Suprapubic skin (tissue), 3 donors: Measurements from ENCODE around the gene CNR2.

Source experiments
- EP300 ChIP-seq: sonication (generic); formaldehyde crosslinking; IDR thresholded peaks from one replicate; pipeline ENCODE4 v1.6.1; 2017; ENCODE audit warnings: antibody characterized with exemption
- POLR2A ChIP-seq, 2 donors: fragments of 450-650 bp; IDR thresholded peaks; one replicate each; pipeline ENCODE4 v1.6.1; 2017; ENCODE audit warnings: antibody characterized with exemption in 2 of 2, mild to moderate bottlenecking in 2 of 2, moderate library complexity in 2 of 2
- TF ChIP-seq, protein P1 (sequence below), 2 donors: fragments of 200-600 bp in 1 of 2; fragments of 450-650 bp in 1 of 2; sonication (generic) in 1 of 2; IDR thresholded peaks; one replicate each; pipeline ENCODE4 v1.5.1; 2016 to 2019; ENCODE audit warnings: antibody characterized with exemption in 2 of 2, mild to moderate bottlenecking in 1 of 2, moderate library complexity in 1 of 2

DNA sequence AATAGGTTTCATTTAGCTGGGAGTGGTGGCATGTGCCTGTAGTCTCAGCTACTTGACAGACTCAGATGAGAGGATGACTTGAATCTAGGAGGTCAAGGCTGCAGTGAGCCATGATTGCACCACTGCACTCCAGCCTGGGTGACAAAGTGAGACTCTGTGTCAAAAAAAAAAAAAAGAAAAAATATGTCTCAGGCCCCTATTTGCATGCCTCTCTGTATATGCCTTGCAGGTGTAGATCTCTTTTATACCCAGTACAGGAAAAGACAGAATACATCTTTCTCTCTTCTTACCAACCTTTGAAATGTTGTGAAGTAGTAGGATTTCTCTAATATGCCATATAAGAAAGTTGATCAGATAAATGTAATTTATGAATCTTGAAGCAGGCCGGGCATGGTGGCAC lies 6.4 kb downstream of the CNR2 start:
- TF ChIP-seq, protein P1, sequence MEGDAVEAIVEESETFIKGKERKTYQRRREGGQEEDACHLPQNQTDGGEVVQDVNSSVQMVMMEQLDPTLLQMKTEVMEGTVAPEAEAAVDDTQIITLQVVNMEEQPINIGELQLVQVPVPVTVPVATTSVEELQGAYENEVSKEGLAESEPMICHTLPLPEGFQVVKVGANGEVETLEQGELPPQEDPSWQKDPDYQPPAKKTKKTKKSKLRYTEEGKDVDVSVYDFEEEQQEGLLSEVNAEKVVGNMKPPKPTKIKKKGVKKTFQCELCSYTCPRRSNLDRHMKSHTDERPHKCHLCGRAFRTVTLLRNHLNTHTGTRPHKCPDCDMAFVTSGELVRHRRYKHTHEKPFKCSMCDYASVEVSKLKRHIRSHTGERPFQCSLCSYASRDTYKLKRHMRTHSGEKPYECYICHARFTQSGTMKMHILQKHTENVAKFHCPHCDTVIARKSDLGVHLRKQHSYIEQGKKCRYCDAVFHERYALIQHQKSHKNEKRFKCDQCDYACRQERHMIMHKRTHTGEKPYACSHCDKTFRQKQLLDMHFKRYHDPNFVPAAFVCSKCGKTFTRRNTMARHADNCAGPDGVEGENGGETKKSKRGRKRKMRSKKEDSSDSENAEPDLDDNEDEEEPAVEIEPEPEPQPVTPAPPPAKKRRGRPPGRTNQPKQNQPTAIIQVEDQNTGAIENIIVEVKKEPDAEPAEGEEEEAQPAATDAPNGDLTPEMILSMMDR (IDR thresholded peaks at IDR 0.05) = no peak
- no peak for TF ChIP-seq EP300
- TF ChIP-seq POLR2A (IDR thresholded peaks at IDR 0.05) = no peak
